Astrocyte of the hippocampus (primary cell): ENCODE results near the gene SHISA2.
"Not testable (repeated sequence)": the region's sequence is repeated elsewhere in the genome, so short reads cannot be mapped to it uniquely, and the experiment has no call there.

Source experiments
- DNase-seq: peaks from one replicate; pipeline ENCODE4 v3.0.0; 2011; ENCODE audit warnings: low read depth, low spot score

The SHISA2 gene

GRCh38 chr13:26051657-26052311 lies at the start of gene SHISA2:
SHISA2 (minus strand) TSS chr13:26052016; CDS start chr13:26050975, 1,041 bp downstream.
- DNase-seq: peak; percentile 89

GRCh38 chr13:26095846-26096610 lies 44.2 kb upstream of the SHISA2 start:
- DNase-seq: no peak

GRCh38 chr13:26095338-26095737 lies 43.5 kb upstream of the SHISA2 start:
- no peak for DNase-seq

- DNase-seq: not testable (repeated sequence)
Observed at GRCh38 chr13:26076821-26077220, 25.0 kb upstream of the SHISA2 start.

- DNase-seq: no peak
Observed at GRCh38 chr13:26075498-26075897, 23.7 kb upstream of the SHISA2 start.

GRCh38 chr13:26074706-26075105 lies 22.9 kb upstream of the SHISA2 start:
- peak; percentile 51 for DNase-seq

GRCh38 chr13:26072335-26072734 lies 20.5 kb upstream of the SHISA2 start:
- DNase-seq: not testable (repeated sequence)

- no peak for DNase-seq
Observed at GRCh38 chr13:26071691-26072090, 19.9 kb upstream of the SHISA2 start.

- not testable (repeated sequence) for DNase-seq
Observed at GRCh38 chr13:26069642-26070041, 17.8 kb upstream of the SHISA2 start.

- not testable (repeated sequence) for DNase-seq
Observed at GRCh38 chr13:26068372-26068771, 16.6 kb upstream of the SHISA2 start.

- no peak for DNase-seq
Observed at GRCh38 chr13:26067601-26068000, 15.8 kb upstream of the SHISA2 start.

- not testable (repeated sequence) for DNase-seq
Observed at GRCh38 chr13:26066492-26066891, 14.7 kb upstream of the SHISA2 start.

GRCh38 chr13:26062853-26063444 lies 11.1 kb upstream of the SHISA2 start:
- DNase-seq: peak; percentile 79

- peak; percentile 73 for DNase-seq
Observed at GRCh38 chr13:26061947-26062346, 10.1 kb upstream of the SHISA2 start.

GRCh38 chr13:26061256-26061655 lies 9.4 kb upstream of the SHISA2 start:
- DNase-seq: no peak

- no peak for DNase-seq
Observed at GRCh38 chr13:26060357-26060756, 8.5 kb upstream of the SHISA2 start.

GRCh38 chr13:26058704-26059103 lies 6.9 kb upstream of the SHISA2 start:
- no peak for DNase-seq

GRCh38 chr13:26054896-26055295 lies 3.1 kb upstream of the SHISA2 start:
- DNase-seq: no peak

GRCh38 chr13:26053418-26053980 lies 1.7 kb upstream of the SHISA2 start:
- DNase-seq: no peak

GRCh38 chr13:26052337-26052736 lies 521 bp upstream of the SHISA2 start:
- no peak for DNase-seq

- no peak for DNase-seq
Observed at GRCh38 chr13:26051231-26051656, 572 bp downstream of the SHISA2 start.

GRCh38 chr13:26050568-26051230 lies 1.1 kb downstream of the SHISA2 start:
- DNase-seq: peak; percentile 60
